Urothelium cell line (cell line): ENCODE measurements around the gene TRAPPC11.
"Not testable (repeated sequence)": the region's sequence is repeated elsewhere in the genome, so short reads cannot be mapped to it uniquely, and the experiment has no call there.

Experiments used
- DNase-seq: peaks from one replicate; pipeline ENCODE4 v3.0.0; 2011; ENCODE audit warnings: low spot score, mixed read lengths
- FAIRE-seq: peaks from 2 replicates; lab custom pipeline; 2011; peaks lifted over from hg19 to GRCh38; lab: Jason Lieb, UNC

Gene TRAPPC11

DNA sequence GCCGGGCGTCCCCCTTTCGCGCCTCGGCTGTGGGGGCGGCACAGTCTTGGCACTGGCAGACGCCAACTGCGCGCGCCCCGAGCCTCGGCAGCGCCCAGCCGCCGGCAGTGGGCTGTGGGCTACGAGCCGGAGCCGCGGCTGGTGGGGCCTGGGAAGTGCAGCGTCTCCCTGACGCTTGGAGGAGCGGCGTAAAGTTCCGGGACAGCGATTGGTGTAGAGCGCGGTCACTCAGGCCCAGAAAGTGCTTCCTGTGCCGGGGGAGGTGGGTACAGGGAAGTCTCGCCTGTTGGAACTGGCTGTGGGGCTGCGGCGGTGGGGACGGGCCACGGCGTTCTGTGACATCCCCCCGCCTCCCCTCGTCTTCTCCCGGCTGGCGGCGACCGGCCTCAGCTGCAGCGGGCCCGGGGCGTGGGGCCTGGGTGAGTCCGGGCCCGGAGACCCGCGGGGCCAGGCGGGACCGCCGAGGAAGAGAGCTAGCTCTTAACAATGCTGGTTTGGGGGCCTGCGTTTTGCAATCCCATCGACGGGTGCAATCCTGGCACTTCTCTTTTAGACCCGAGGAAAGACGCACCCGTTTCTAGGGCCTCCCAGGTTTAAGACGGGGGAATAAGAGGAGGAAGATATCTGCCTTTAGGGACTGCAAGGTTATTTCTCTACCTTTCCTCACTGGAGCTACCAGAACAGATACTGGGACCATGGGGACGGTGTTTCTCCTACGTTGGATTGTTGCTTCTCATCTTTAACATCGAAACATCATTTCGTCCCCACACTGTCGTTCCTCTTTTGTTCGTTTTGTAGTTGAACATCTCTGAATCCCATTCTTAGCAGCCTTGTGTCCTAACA lies at the start of gene TRAPPC11, which contains the start of gene RWDD4:
Gene TRAPPC11 (plus strand): TSS at position 265 of the 843 bp plus-strand sequence. CDS start 4,575 bp downstream, outside the sequence.
Gene RWDD4 (minus strand): TSS at position 157 of the 843 bp plus-strand sequence. CDS start 233 bp downstream, outside the sequence.
- FAIRE-seq: peak; percentile 27

GRCh38 chr4:183610033-183610432 lies 49.1 kb upstream of the TRAPPC11 start:
- DNase-seq (no peak), FAIRE-seq (no peak)

More for the DNA sequence above, at the start of gene TRAPPC11, which contains the start of gene RWDD4:
- peak; percentile 97 for DNase-seq

- FAIRE-seq: no peak
- no peak for DNase-seq
Observed at GRCh38 chr4:183610613-183611012, 48.5 kb upstream of the TRAPPC11 start.

DNA sequence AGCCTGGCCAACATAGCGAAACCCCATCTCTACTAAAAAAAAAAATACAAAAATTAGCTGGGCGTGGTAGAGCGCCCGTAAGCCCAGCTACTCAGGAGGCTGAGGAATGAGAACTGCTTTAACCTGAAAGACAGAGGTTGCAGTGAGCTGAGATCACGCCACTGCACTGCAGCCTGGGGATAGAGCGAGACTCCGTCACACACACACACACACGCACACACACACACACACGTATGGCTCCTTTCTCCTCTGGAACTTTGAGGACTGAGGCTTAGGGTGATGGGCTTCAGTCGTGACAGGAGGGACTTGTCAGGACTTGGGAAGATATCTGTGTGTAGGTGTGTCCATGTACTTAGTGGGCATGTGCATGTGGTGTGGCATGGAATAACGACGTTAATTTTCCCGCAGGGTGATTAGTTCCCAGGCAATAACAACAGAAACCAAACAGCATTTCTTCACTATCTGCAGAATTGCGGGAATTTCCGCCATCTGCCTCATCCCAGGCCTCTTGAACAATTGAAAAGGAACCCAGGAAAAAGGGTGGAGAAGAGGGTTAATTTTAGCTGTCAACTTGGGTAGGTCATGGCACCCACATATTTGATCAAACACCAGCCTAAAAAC lies 47.8 kb upstream of the TRAPPC11 start:
- FAIRE-seq: no peak
- no peak for DNase-seq

DNA sequence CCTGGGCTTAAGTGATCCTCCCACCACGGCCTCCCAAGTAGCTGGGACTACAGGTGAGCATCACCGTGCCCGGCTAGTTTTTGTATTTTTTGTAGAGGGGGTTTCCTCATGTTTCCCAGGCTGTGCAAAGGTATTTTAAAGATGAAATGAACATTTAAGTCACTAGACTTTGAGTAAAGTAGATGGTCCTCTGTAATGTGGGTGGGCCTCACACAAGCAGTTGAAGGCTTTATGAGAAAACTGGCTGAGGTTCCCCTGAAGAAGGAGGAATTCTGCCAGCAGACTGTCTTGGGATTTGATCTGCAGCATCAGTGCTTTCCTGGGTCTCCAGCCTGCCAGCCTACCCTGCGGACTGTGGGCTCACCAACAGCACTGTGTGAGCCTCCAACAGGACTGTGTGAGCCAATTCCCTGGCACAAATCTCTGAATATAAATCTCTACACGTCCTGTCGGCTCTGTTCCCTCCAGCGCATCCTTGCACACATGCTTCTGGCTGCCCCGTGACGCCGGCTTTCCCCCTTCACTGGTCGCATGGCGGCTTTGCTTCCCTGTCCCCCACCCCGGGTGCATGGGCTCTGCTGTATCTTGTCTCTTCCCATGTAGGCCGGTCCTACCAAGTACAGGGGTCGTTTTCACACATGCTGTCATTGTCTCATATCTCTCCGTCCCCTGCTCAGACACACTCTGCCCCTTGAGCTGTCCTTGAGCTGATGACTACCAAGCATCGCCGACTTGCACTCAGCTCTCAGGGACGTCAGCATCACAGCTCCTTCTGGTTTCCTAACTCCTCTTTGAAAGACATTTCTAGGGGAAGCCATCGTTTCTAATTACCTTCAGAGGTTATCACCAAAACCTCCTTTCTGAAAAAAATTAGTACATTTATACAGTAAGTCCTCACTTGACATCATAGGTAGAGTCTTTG lies 46.5 kb upstream of the TRAPPC11 start:
- DNase-seq (no peak), FAIRE-seq (no peak)

GRCh38 chr4:183617075-183617474 lies 42.0 kb upstream of the TRAPPC11 start:
- DNase-seq: no peak
- FAIRE-seq: no peak

DNA sequence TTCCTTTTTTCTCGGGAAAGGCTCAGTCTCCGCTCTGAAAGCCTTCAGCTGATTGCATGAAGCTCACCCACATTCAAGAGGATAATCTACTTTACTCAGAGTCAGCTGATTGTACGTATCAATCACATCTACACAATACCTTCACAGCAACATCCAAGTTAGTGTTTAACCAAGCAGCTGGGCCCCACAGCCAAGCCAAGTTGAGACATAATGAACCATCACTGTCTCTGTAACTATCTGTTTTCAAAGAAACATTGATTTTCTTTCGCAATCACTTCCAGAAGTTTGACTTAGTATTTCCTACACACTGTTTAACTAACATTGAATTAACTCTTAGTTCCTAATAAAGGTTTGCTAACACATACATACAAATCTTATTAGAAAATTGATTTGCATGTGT lies 40.4 kb upstream of the TRAPPC11 start:
- DNase-seq (no peak), FAIRE-seq (no peak)

GRCh38 chr4:183620421-183620820 lies 38.7 kb upstream of the TRAPPC11 start:
- FAIRE-seq: no peak
- no peak for DNase-seq

GRCh38 chr4:183621875-183622274 lies 37.2 kb upstream of the TRAPPC11 start:
- FAIRE-seq: no peak
- DNase-seq: no peak

DNA sequence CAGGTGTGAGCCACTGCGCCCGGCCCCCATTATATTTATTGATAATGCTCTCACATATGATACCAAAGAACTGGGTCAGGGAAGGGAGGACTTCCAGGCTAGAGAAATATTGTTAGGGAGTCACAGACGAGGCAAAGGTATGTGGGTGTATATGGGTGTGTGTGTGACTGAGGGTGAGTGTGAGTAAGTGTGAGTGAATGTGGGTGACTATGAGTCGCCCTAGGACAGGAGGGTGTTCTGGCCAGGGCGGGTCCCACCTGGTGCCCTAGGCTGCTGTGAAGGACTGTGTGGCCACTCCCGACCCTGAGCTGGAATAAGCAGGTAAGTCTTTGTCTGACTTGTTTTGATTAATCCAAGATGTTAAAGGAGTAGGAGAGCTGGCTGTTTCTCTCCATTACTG lies 34.5 kb upstream of the TRAPPC11 start:
- DNase-seq: no peak
- FAIRE-seq: no peak

DNA sequence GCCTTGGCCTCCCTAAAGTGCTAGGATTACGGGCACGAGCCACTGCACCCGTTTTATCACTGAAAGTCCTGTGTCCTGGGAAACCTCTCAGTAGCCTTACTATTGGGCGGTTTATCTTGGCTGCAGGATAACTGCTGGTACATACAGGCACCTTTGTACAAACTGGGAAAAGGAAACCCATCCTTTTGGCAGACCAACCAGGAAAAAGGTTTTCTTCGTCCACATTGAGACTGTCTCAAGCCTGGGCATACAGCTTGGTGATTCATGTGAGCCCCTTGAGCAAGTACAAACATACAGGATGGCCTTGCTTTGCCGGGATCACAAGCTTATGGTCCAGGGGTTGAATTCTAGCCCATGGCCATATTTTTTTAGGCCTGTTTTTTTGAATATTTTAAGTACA lies 32.9 kb upstream of the TRAPPC11 start:
- no peak for DNase-seq
- no peak for FAIRE-seq

GRCh38 chr4:183627286-183627685 lies 31.8 kb upstream of the TRAPPC11 start:
- not testable (repeated sequence) for DNase-seq, FAIRE-seq

- no peak for DNase-seq
- no peak for FAIRE-seq
Observed at GRCh38 chr4:183627979-183628588, 31.0 kb upstream of the TRAPPC11 start.

DNA sequence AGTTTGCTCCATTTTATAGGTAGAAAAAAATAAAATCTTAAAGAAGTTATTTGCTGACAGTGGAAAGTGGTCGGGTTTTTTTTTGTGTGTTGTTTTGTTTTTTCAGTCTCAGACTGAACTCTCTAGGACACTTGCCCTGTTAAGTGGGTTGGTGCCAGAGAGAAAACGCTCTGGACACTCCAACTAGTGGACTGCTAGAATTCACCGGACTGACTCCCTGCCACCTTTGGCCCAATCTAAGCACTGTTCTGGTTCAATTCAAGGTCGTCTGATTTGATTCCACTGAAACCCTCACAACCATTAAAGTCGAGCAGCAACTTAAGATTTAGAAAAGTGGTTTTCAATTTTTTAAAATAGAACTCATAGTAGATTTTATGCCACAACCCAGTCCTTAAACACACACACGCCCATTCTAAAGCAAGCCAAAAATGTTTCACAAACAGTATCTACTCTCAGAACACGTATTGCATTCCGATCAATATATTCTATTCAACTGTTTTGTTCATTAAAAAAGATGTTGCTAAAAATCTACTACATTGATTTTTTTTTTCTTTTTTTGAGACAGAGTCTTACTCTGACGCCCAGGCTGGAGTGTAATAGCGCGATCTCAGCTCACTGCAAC lies 27.4 kb upstream of the TRAPPC11 start:
- FAIRE-seq: no peak
- no peak for DNase-seq

GRCh38 chr4:183632689-183633088 lies 26.4 kb upstream of the TRAPPC11 start:
- FAIRE-seq (no peak), DNase-seq (no peak)

GRCh38 chr4:183633476-183634400 lies 25.4 kb upstream of the TRAPPC11 start:
- DNase-seq (no peak), FAIRE-seq (no peak)

DNA sequence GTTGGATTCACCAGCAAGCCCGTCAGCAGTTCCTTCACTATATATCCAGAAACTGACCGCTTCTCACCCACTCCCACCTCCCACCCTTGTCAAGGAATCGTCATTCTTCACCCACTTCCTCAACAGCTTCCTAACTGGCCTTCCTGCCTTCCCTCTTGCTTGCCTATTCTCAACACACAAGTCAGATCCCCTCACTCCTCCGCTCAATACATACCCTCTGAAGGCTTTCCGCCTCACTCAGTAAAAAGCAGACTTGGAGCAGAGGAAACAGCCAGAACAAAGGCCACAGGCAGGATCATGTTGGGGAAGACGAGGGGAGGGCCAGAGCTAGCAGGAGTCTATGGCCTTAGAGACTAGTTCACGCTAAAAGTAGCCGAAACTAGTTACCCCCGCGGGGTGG lies 23.8 kb upstream of the TRAPPC11 start:
- DNase-seq (no peak), FAIRE-seq (no peak)

DNA sequence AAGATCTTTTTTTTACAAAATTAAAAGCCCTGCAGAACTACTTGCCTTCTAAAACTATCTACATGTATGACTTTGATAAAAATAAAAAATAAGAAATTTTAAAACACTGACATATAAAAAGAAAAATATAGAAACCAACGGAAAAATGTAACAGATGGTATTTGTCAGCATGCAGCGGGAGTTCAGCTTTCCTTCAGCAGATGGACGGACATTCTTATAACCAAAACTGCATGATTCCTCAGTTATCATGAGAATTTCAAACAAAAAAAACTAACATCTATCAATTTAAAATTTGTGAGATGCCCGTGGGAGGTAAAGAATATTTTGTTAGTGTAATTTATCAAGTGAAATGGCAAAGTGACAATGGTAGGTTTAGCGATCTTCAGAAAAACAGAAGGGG lies 23.4 kb upstream of the TRAPPC11 start:
- DNase-seq (no peak), FAIRE-seq (no peak)

DNA sequence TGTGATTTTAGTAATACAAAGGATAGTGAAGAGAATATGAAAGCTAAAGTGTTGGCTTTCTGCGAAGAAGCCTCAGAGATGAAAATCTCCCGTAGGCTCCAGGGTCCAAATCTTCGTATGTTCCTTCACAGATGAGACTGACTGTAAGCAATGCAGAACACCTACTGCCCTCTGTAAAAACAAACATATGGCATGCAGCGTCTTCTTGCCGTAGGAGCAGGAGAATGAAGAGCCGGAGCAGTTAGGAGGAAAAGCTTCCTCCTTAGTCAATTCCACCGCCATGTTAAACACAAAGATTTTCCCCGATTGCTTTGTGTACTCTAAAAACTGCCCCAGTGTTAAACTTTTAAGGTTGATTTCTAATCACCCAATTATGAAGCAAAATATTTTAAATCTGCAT lies 22.6 kb upstream of the TRAPPC11 start:
- DNase-seq (no peak), FAIRE-seq (no peak)
